Measurements from ENCODE around the gene METTL24.
"Not testable (repeated sequence)": the region's sequence is repeated elsewhere in the genome, so short reads cannot be mapped to it uniquely, and the experiment has no call there.

Gene METTL24

GRCh38 chr6:110332281-110332680 is 25.9 kb downstream of the METTL24 start:
- no peak for DNase-seq

GRCh38 chr6:110331816-110332215 is 26.3 kb downstream of the METTL24 start:
- no peak for DNase-seq

DNA sequence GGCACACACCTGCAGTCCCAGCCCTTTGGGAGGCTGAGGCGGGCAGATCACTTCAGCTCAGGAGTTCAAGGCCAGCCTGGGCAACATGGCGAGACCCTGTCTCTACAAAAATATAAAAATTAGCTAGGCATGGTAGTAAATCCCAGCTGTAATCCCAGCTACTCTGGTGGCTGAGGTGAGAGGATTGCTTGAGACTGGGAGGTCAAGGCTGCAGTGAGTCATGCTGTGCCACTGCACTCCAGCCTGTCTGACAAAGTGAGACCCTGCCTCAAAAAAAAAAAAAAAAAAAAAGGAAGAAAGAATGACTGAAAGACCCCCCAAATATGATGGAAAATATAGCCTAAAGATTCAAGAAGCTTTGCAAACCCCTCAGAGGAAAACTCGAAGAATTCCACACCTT is 26.8 kb downstream of the METTL24 start:
- DNase-seq = no peak

DNA sequence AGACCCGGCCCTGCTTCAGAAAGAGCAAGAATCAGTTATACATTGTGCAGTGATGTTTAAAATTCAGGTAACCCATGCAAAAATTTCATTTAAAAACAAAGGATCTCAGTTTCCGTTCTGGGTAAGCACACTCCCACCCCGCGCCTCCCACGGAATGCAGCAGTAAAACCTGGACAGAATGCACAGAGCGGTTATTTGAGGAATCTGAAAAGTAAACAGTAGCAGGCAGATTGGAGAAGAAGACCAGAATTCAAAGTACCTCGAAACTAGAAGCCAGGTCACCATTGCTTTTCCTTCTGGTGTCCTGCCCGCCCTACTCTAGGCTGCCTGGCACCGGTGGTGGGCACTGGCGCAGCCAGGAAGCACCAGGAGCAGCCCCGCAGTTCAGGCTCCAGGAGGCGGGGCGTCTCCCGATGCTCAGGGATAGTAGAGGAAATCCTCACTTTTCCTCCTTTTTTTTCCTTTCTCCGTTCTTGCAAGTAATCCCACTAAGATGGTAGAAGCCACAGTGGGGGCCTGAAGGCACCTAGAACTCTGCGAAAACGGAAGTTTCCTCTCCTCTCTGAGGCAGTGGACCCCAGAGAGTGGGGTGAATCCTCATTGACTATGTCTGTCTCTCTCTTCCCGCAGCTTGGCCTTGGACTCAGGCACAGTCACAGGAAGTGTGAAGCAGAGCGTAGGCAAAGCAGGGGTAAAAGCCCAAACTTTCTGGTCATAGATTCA is 28.3 kb downstream of the METTL24 start:
- no peak for DNase-seq

- DNase-seq = no peak
Observed at GRCh38 chr6:110329348-110329713, 28.8 kb downstream of the METTL24 start.

- DNase-seq = no peak
Observed at GRCh38 chr6:110328259-110328658, 29.9 kb downstream of the METTL24 start.

DNA sequence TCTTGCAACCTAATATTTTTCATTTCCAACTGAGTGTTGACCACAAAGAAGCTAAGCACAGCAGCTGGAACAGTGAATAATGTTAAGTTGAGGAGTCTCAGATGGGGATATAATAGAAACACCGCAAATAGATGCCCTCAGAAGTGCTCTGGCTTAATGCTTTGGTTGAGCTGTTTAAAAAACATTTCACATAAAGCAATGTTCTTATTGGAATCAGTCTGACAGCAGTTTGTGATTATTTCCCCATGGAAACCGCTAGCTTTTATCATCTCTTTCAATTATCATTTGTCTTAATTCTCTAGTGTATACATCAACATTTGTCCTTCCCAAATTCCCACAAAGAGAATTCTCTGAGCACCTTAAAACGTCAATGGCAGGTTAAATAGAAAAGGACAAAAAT is 30.8 kb downstream of the METTL24 start:
- DNase-seq = no peak

DNA sequence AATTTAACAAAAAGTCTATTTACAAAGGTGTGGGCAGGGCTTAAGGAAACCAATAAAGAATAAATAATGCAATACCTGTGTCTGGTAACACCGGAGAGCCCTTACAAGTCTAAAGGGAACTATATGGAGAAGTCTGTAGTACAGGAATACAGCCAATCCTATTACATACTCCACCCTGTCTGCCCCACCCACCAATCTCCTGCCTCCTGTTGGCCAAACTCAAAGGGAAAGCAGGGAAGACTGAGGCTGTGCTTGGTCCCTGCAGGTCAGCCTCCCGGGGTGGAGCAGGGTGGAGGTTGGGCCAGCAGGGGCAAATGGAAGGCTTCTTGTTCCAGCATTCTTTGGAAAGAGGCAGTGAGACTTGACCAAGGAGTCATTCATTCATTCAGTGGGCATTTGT is 31.5 kb downstream of the METTL24 start:
- no peak for DNase-seq

- no peak for DNase-seq
Observed at GRCh38 chr6:110326057-110326456, 32.1 kb downstream of the METTL24 start.

GRCh38 chr6:110325197-110325596 is 33.0 kb downstream of the METTL24 start:
- no peak for DNase-seq

DNA sequence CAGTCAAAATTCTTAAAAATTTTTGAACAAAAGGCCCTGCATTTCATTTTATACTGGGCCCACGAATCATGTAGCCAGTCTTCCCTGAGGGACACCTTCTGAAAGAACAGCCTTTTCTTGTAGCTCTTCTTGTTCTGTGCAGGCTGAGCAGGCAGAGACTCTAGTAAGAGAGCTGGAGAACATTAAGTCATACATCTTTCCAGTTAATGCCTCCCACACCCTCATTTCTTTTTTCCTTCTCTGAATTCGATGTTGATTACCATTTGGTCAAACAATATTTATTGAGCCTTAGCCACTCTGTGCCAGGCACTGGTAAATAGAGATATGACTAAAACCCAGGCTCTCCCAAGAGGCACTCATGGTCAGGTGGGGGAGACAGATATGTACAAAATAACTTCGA is 33.6 kb downstream of the METTL24 start:
- DNase-seq = no peak

GRCh38 chr6:110323258-110323657 is 34.9 kb downstream of the METTL24 start:
- DNase-seq = no peak

DNA sequence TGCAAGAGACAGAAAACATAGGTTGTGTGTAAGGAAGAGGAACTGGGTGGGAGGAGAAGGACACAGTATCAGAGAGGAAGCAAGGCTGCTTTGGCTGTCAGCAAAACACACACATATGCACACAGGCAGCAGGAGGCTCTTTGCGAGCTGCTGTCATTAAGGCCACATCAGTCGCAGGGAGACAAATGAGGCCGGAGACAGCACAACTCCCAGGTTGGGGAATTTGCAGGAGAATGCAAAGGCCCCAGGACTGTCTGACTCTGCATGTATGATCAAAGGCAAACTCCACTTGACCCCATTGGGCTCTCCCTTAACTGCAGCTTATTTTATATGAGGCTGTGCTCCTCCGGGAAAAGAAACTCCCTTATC is 35.3 kb downstream of the METTL24 start:
- DNase-seq = no peak

GRCh38 chr6:110322151-110322873 is 35.8 kb downstream of the METTL24 start:
- no peak for DNase-seq

DNA sequence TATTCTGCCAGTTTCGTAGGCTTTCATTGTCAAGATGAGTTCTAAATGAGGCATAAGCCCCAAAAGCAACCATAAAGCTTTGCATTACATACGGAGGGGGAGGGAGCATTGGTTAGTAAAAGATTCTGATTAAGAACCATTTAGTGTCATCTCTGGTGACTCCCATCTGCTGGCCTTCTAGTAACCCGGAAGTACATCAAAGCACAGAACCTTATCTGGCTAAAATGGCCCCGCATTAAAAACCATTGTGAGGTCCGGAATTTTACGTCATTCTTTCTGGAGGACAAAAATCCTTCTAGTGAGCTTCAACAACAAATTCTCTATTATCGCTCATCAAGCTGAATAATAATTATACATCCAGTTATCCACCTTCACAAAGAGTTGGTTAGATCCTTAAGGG is 37.8 kb downstream of the METTL24 start:
- DNase-seq = no peak

DNA sequence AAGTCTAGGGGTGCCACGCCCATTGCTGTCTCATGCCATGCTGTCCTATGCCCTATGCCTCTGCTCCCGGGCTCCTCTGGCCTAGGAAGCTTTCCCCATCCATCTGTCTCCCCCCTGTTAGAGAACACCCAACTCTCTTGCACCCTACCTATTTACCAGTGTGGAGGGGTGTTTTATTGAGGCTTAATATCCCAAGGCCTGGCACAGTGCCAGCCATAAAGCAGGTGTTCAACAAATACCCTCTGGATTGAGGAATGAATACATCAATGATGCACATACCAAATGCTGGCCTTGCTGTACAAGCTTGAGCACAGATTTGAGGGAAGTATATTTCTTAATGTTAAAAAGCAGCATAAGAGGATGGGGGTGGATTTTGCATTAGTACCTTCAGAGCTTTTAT is 38.3 kb downstream of the METTL24 start:
- DNase-seq = no peak

GRCh38 chr6:110319381-110319780 is 38.8 kb downstream of the METTL24 start:
- DNase-seq = no peak

DNA sequence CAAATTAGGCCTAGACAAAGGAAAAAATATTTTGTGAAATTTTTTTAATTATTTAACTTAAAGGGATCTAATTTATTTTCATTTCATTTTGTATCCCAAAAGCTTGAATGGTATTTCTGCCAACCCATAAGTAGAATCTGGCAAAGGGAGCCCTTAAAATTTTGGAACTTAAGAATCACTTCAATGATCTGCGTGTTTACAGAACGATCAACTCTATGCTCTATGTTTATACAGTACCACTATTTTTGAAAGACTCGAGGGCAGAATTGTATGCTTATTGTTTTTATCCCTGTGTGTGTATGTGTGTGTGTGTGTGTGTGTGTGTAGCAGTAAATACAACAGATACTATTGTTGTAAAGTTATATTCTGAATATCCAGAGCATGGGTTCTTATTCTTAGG is 39.2 kb downstream of the METTL24 start:
- no peak for DNase-seq

- no peak for DNase-seq
Observed at GRCh38 chr6:110317646-110318045, 40.5 kb downstream of the METTL24 start.

DNA sequence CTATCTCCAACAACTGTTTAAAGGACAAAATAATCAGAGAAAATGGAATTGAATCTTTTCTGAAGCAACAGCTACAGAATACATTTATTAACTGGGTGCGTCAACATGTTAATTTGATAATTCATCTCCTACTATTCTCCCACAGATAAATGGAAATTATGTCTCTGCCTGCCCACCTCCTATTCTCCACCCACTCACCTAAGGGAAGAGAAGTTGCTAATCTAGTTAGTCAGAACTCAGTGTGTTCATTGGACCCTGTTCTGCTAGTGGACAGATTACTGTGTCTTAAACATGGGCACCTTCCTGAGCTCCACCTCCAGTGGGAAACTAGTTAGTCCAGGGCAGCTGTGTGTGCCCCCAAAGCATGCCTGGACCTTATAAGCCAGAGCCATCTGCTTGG is 41.0 kb downstream of the METTL24 start:
- DNase-seq = no peak

GRCh38 chr6:110315869-110316398 is 42.2 kb downstream of the METTL24 start:
- no peak for DNase-seq

GRCh38 chr6:110315207-110315868 is 42.8 kb downstream of the METTL24 start:
- DNase-seq = no peak

- no peak for DNase-seq
Observed at GRCh38 chr6:110310861-110311446, 47.2 kb downstream of the METTL24 start.

DNA sequence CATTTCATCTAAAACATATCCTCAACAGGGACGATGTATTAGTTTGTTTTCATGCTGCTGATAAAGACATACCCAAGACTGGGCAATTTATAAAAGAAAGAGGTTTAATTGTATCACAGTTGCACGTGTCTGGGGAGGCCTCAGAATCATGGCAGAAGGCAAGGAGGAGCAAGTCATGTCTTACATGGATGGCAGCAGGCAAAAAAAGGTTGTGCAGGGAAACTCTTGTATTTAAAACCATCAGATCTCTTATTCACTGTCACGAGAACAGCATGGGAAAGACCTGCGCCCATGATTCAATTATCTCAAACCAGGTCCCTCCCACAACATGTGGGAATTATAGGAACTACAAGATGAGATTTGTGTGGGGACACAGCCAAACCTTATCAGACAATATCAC is 48.7 kb downstream of the METTL24 start:
- not testable (repeated sequence) for DNase-seq
